Heart left ventricle (tissue), 13 donors: Measurements from ENCODE around the gene C11orf42.

Experiments used
- POLR2A ChIP-seq, 2 donors: fragments of 450-650 bp; IDR thresholded peaks; one replicate each; pipeline ENCODE4 v1.6.1; 2017; ENCODE audit warnings: antibody characterized with exemption in 2 of 2, mild to moderate bottlenecking in 2 of 2, moderate library complexity in 2 of 2
- TF ChIP-seq, protein P1 (sequence below), 12 donors: fragments of 200-600 bp; sonication (generic) in 4 of 12; IDR thresholded peaks; one replicate each; pipeline versions ENCODE4 v1.5.0 to v1.8.0; 2018 to 2022; ENCODE audit warnings: antibody characterized with exemption in 12 of 12, mild to moderate bottlenecking in 5 of 12
- donor health status: ischemic (EF 13 %, LVEDD 7.1; RV severe dilation, severe dysfunction).
- donor health status: DM: no; HTN: yes; CAD: no.
- donor health status: DM: no; HTN: no; CAD: no.
- donor health status: ischemic (EF 25% LVEDD 6.9; RV normal size, moderate dysfunction).
- donor health status: ischemic (EF 25% LVEDD 5.7; RV mildly dilated, moderate dysfunction).
- donor health status: ischemic (EF 35%, LVEDD 5.7; RV mildly dilated, moderate dysfunction).
- donor health status: nonischemic (EF 11% LVEDD 7.7; RV severe dilation, severe dysfunction).
- donor health status: DM: yes; HTN: yes; CAD: no.
- donor health status: PGD.
- donor health status: ischemic (EF 29% LVEDD 5.4; RV normal size, mild dysfunction).
- donor health status: nonischemic (EF 23%, LVEDD 6.1; RV moderate dilation, normal function).

DNA sequence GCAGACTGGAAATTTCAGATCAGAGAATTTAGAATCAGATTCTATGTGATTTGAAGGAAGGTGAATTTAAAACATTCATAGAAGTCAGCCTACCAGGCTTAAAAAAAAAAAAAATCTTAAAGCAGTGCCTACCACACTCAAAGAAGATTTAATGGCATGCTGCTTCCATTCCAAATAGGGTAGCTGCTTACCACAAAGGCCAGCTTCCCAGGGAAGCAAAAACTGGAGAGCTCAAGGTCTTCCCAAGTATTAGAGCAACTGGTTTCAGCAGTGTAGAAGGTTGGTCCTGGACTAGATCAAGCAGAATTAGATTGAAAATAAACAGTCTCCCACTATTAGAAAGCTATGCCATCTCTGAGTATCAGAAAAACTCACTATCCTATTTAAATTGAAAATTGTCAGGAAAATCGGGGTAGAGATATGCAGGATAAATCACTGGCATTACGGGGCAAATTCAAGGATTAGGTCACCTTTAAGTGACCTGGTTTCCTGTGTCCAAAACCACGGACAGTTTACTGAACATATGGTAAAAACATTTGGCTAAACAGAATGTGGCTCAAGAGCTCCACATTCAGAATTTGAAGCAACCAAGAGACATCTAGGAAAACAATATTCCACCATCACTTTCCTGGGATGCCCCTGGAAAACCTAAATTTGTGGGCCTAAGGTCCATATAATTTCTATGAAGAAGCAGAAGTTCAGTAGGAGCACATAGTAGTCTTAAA, 1.3 kb downstream of the C11orf42 start:
- TF ChIP-seq, protein P1, sequence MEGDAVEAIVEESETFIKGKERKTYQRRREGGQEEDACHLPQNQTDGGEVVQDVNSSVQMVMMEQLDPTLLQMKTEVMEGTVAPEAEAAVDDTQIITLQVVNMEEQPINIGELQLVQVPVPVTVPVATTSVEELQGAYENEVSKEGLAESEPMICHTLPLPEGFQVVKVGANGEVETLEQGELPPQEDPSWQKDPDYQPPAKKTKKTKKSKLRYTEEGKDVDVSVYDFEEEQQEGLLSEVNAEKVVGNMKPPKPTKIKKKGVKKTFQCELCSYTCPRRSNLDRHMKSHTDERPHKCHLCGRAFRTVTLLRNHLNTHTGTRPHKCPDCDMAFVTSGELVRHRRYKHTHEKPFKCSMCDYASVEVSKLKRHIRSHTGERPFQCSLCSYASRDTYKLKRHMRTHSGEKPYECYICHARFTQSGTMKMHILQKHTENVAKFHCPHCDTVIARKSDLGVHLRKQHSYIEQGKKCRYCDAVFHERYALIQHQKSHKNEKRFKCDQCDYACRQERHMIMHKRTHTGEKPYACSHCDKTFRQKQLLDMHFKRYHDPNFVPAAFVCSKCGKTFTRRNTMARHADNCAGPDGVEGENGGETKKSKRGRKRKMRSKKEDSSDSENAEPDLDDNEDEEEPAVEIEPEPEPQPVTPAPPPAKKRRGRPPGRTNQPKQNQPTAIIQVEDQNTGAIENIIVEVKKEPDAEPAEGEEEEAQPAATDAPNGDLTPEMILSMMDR (IDR thresholded peaks at IDR 0.05): no peak
- no peak for TF ChIP-seq POLR2A (IDR thresholded peaks at IDR 0.05)
